GM12878 (cell line): ENCODE data around the gene TSTD2. TPM values are rescaled to one million over a fixed set of nuclear protein-coding genes. Genes with fewer than 3 reads are reported as not detected.

Source experiments
- BMI1 ChIP-seq: fragments of 450-650 bp; IDR thresholded peaks from 2 replicates; pipeline ENCODE4 v1.6.1; 2016; ENCODE audit warnings: mild to moderate bottlenecking, moderate library complexity, borderline replicate concordance
- MEF2A ChIP-seq: IDR thresholded peaks from 2 replicates; pipeline ENCODE4 v1.6.1; 2011; ENCODE audit warnings: low read depth, mild to moderate bottlenecking, low read length, moderate library complexity; ENCODE audit not compliant: insufficient read depth
- MYB ChIP-seq: fragments of 150-350 bp; IDR thresholded peaks from 2 replicates; pipeline ENCODE4 v1.6.1; 2014; ENCODE audit warnings: mild to moderate bottlenecking, low read depth, low read length, borderline replicate concordance
- PML ChIP-seq: IDR thresholded peaks from 2 replicates; pipeline ENCODE4 v1.6.1; 2012; ENCODE audit warnings: low read length, inconsistent platforms
- RUNX3 ChIP-seq: IDR thresholded peaks from 2 replicates; pipeline ENCODE4 v1.6.1; 2012; ENCODE audit warnings: low read length, inconsistent platforms
- SMARCA5 ChIP-seq: fragments of 450-650 bp; IDR thresholded peaks from 2 replicates; pipeline ENCODE4 v1.6.1; 2017; ENCODE audit warnings: mild to moderate bottlenecking
- ZBED1 ChIP-seq: IDR thresholded peaks from 2 replicates; pipeline ENCODE4 v1.6.1; 2016; ENCODE audit warnings: borderline replicate concordance
- ZNF622 ChIP-seq: fragments of 450-650 bp; IDR thresholded peaks from 2 replicates; pipeline ENCODE4 v1.6.1; 2017; ENCODE audit warnings: mild to moderate bottlenecking, inconsistent platforms
- polyA plus RNA-seq, 11 experiments: library from polyadenylated mRNA; depleted of rRNA in 4 of 11; unstranded in 6 of 11; stranded (reverse) in 5 of 11; fragments of >200 nt; fragmentation: Nextera tagmentation in 4 of 11; fragmentation: Illumina TruSeq in 1 of 11; extraction: Ambion mirVana in 4 of 11; extraction: Trizol in 1 of 11; gene quantifications; 1 replicate in 1 of 11; 2 replicates in 10 of 11; pipeline versions ENCODE4 v1.2.1 to v1.2.3, GENCODE V29; 2011 to 2016; ENCODE audit warnings: inconsistent platforms in 2 of 11, missing spikeins in 2 of 11, low read depth in 1 of 11
- total RNA-seq, 4 experiments: library from RNA; depleted of rRNA in 3 of 4; stranded (reverse); fragments of >200 nt in 3 of 4; fragmentation: Illumina TruSeq in 1 of 4; extraction: Trizol in 1 of 4; gene quantifications; 2 replicates each; pipeline versions ENCODE4 v1.2.1 to v1.2.3, GENCODE V29; 2013 to 2021
- TF ChIP-seq, protein P1 (sequence below): fragments of 450-650 bp; IDR thresholded peaks from 2 replicates; pipeline ENCODE4 v1.6.1; 2017; ENCODE audit warnings: mild to moderate bottlenecking
- TF ChIP-seq, protein P2 (sequence below): fragments of 450-650 bp; IDR thresholded peaks from 2 replicates; pipeline ENCODE4 v1.6.1; 2016; ENCODE audit warnings: mild to moderate bottlenecking
- TF ChIP-seq, protein P3 (sequence below): fragments of 450-650 bp; IDR thresholded peaks from 2 replicates; pipeline ENCODE4 v1.6.1; 2017; ENCODE audit warnings: mild to moderate bottlenecking, low read depth, inconsistent platforms; ENCODE audit not compliant: poor library complexity, severe bottlenecking

The TSTD2 gene
- total and polyA plus RNA-seq, 10 of the 15 experiments (the other 5 are each of a cell fraction or from before 2014, with no cell fraction given) = 5.0 to 30.6 (median 14.1) TPM

DNA sequence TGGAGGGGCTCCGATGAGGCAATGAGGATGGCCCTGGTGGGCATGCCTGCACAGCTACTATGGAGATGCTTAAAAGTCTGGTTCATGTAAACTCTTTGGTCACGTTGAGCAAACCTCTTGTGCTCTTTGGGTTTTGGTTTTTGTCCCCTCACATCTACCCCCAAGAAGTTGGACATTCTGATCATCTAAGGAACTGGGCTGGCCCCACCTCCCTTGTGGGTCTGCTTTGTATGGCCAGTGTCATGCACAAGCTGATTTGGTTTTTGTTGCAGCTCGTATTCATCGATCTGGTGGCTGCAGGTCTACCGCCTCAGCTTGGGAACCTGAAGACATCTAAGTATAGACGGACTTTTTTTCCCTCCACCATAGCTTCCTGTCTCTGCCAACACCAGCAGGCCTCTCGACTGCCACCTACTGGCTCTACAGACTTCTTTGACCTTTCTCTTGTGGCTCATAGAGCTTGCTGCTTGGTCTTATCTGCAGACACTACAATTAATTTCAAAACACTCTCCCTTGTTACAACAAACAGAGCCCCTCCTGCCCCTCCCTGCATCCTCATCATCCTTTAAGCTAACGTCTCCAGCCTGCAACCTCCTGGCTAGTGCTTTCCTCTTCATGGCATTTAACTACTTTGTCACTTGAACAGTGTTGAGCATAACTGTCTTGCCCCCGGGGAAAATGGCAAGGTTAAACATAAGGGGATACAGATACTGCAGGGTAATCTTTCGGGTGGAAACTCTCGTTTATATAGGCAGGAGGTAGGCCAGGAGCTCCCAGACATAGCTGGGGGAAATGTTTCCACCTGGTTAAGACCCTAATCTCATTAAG lies 34.5 kb downstream of the TSTD2 start (continued):
- TF ChIP-seq, protein P1, sequence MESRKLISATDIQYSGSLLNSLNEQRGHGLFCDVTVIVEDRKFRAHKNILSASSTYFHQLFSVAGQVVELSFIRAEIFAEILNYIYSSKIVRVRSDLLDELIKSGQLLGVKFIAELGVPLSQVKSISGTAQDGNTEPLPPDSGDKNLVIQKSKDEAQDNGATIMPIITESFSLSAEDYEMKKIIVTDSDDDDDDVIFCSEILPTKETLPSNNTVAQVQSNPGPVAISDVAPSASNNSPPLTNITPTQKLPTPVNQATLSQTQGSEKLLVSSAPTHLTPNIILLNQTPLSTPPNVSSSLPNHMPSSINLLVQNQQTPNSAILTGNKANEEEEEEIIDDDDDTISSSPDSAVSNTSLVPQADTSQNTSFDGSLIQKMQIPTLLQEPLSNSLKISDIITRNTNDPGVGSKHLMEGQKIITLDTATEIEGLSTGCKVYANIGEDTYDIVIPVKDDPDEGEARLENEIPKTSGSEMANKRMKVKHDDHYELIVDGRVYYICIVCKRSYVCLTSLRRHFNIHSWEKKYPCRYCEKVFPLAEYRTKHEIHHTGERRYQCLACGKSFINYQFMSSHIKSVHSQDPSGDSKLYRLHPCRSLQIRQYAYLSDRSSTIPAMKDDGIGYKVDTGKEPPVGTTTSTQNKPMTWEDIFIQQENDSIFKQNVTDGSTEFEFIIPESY = no peak
- no peak for TF ChIP-seq ZNF622
- TF ChIP-seq SMARCA5 = 0 out of 2 replicates have a peak, but pooled peaks have one; percentile 64
- no peak for TF ChIP-seq PML
- TF ChIP-seq MYB = no peak
- TF ChIP-seq RUNX3 = peak; percentile 43
- peak; percentile 66; the same call in 1 of the 2 replicates for TF ChIP-seq MEF2A
- TF ChIP-seq, protein P2, sequence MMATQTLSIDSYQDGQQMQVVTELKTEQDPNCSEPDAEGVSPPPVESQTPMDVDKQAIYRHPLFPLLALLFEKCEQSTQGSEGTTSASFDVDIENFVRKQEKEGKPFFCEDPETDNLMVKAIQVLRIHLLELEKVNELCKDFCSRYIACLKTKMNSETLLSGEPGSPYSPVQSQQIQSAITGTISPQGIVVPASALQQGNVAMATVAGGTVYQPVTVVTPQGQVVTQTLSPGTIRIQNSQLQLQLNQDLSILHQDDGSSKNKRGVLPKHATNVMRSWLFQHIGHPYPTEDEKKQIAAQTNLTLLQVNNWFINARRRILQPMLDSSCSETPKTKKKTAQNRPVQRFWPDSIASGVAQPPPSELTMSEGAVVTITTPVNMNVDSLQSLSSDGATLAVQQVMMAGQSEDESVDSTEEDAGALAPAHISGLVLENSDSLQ = no peak
- TF ChIP-seq ZBED1 = no peak
- TF ChIP-seq, protein P3, sequence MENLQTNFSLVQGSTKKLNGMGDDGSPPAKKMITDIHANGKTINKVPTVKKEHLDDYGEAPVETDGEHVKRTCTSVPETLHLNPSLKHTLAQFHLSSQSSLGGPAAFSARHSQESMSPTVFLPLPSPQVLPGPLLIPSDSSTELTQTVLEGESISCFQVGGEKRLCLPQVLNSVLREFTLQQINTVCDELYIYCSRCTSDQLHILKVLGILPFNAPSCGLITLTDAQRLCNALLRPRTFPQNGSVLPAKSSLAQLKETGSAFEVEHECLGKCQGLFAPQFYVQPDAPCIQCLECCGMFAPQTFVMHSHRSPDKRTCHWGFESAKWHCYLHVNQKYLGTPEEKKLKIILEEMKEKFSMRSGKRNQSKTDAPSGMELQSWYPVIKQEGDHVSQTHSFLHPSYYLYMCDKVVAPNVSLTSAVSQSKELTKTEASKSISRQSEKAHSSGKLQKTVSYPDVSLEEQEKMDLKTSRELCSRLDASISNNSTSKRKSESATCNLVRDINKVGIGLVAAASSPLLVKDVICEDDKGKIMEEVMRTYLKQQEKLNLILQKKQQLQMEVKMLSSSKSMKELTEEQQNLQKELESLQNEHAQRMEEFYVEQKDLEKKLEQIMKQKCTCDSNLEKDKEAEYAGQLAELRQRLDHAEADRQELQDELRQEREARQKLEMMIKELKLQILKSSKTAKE = peak; percentile 24
- TF ChIP-seq BMI1 = no peak
